GM23338 (cell line): ENCODE measurements around the gene STX10. TPM values are rescaled to one million over a fixed set of nuclear protein-coding genes. Genes with fewer than 3 reads are reported as not detected.

Source experiments
- ATAC-seq: fragments of 200-7000 bp; cut with Tn5 transposase; 3 replicates; pipeline ENCODE4 v1.9.1; 2020
- DNase-seq: peaks from one replicate; pipeline ENCODE4 v3.0.0-alpha.2; 2015; ENCODE audit warnings: low spot score
- H2AFZ ChIP-seq: fragments of 200-600 bp; sonication (generic); 2 replicates; pipeline ENCODE4 v1.8.0; 2016; ENCODE audit warnings: antibody characterized with exemption, mild to moderate bottlenecking, moderate library complexity
- H3F3A ChIP-seq: fragments of 200-600 bp; sonication (generic); replicated peaks from 2 replicates; pipeline ENCODE4 v1.8.0; 2017; ENCODE audit warnings: antibody characterized with exemption, mixed run types, low read depth
- H3K27ac ChIP-seq: fragments of 200-600 bp; sonication (generic); 2 replicates; pipeline ENCODE4 v1.6.1; 2016; ENCODE audit warnings: low read depth
- H3K27me3 ChIP-seq: fragments of 200-600 bp; sonication (generic); 2 replicates; pipeline ENCODE4 v1.8.0; 2016; ENCODE audit warnings: mild to moderate bottlenecking, mixed run types, moderate library complexity; ENCODE audit not compliant: insufficient read depth
- H3K36me3 ChIP-seq: fragments of 200-600 bp; sonication (generic); 2 replicates; pipeline ENCODE4 v1.8.0; 2016; ENCODE audit warnings: mild to moderate bottlenecking; ENCODE audit not compliant: insufficient read depth
- H3K4me1 ChIP-seq: fragments of 200-600 bp; sonication (generic); 2 replicates; pipeline ENCODE4 v1.8.0; 2016; ENCODE audit warnings: mild to moderate bottlenecking, moderate library complexity; ENCODE audit not compliant: insufficient read depth
- H3K4me2 ChIP-seq: fragments of 200-600 bp; sonication (generic); 2 replicates; pipeline ENCODE4 v1.7.1; 2017; ENCODE audit warnings: mixed run types
- H3K4me3 ChIP-seq: fragments of 200-600 bp; sonication (generic); 2 replicates; pipeline ENCODE4 v1.6.1; 2016; ENCODE audit warnings: mixed run types
- H3K79me2 ChIP-seq: fragments of 200-600 bp; sonication (generic); replicated peaks from 2 replicates; pipeline ENCODE4 v1.8.0; 2017; ENCODE audit warnings: mild to moderate bottlenecking; ENCODE audit not compliant: insufficient read depth
- H3K9me2 ChIP-seq: fragments of 200-600 bp; sonication (generic); 2 replicates; pipeline ENCODE4 v1.8.0; 2017; ENCODE audit not compliant: insufficient read depth
- H4K20me1 ChIP-seq: fragments of 200-600 bp; sonication (generic); replicated peaks from 2 replicates; pipeline ENCODE4 v1.8.0; 2017; ENCODE audit warnings: mild to moderate bottlenecking; ENCODE audit not compliant: insufficient read depth
- H3K27ac Mint-ChIP-seq: 2 replicates; pipeline ENCODE4 v1.8.0; 2020; ENCODE audit warnings: inconsistent platforms, mild to moderate bottlenecking, moderate library complexity, mixed read lengths
- H3K27me3 Mint-ChIP-seq: 3 replicates; pipeline ENCODE4 v1.8.0; 2022; ENCODE audit warnings: low read depth, mild to moderate bottlenecking, moderate library complexity, mixed read lengths, inconsistent platforms; ENCODE audit not compliant: insufficient read depth, poor library complexity
- H3K36me3 Mint-ChIP-seq: 3 replicates; pipeline ENCODE4 v1.8.0; 2021; ENCODE audit warnings: low read depth, mild to moderate bottlenecking, inconsistent platforms, moderate library complexity, mixed read lengths
- H3K4me1 Mint-ChIP-seq: 3 replicates; pipeline ENCODE4 v1.8.0; 2020; ENCODE audit warnings: mild to moderate bottlenecking, inconsistent platforms, mixed read lengths
- H3K4me3 Mint-ChIP-seq: 3 replicates; pipeline ENCODE4 v1.8.0; 2021; ENCODE audit warnings: moderate library complexity, mild to moderate bottlenecking, inconsistent platforms, mixed read lengths
- H3K9me3 Mint-ChIP-seq: 3 replicates; pipeline ENCODE4 v1.8.0; 2020; ENCODE audit warnings: moderate library complexity, mild to moderate bottlenecking, inconsistent platforms, mixed read lengths
- ETS1 ChIP-seq: IDR thresholded peaks from 2 replicates; pipeline ENCODE4 v1.6.1; 2016; ENCODE audit warnings: antibody characterized with exemption
- EZH2 ChIP-seq: fragments of 200-600 bp; sonication (generic); IDR thresholded peaks from one replicate; pipeline ENCODE4 v1.8.0; 2017; ENCODE audit warnings: antibody characterized with exemption, mild to moderate bottlenecking, low read depth; ENCODE audit not compliant: unreplicated experiment
- EZH2phosphoT487 ChIP-seq: fragments of 200-600 bp; sonication (generic); IDR thresholded peaks from one replicate; pipeline ENCODE4 v1.8.1; 2018; ENCODE audit warnings: antibody characterized with exemption; ENCODE audit not compliant: unreplicated experiment
- JUNB ChIP-seq: IDR thresholded peaks from one replicate; pipeline ENCODE4 v1.6.1; 2016; ENCODE audit warnings: antibody characterized with exemption; ENCODE audit not compliant: unreplicated experiment
- NANOG ChIP-seq: IDR thresholded peaks from 2 replicates; pipeline ENCODE4 v1.6.1; 2016; ENCODE audit warnings: antibody characterized with exemption, borderline replicate concordance
- POLR2AphosphoS5 ChIP-seq: IDR thresholded peaks from 2 replicates; pipeline ENCODE4 v1.6.1; 2016; ENCODE audit warnings: antibody characterized with exemption, low read depth
- REST ChIP-seq: IDR thresholded peaks from one replicate; pipeline ENCODE4 v1.6.1; 2018; ENCODE audit warnings: antibody characterized with exemption; ENCODE audit not compliant: unreplicated experiment
- STAT1 ChIP-seq: IDR thresholded peaks from one replicate; pipeline ENCODE4 v1.6.1; 2016; ENCODE audit warnings: antibody characterized with exemption; ENCODE audit not compliant: unreplicated experiment
- ZNF114 ChIP-seq: fragments of 250-450 bp; sonication (Bioruptor Pico); IDR thresholded peaks from 2 replicates; pipeline ENCODE4 v1.5.0; 2020; ENCODE audit warnings: mild to moderate bottlenecking, moderate library complexity
- ZNF331 ChIP-seq: fragments of 250-450 bp; sonication (Bioruptor Pico); IDR thresholded peaks from 2 replicates; pipeline ENCODE4 v1.5.0; 2020; ENCODE audit warnings: low read depth, mild to moderate bottlenecking, moderate library complexity
- ZNF462 ChIP-seq: fragments of 250-450 bp; sonication (Bioruptor Pico); IDR thresholded peaks from 2 replicates; pipeline ENCODE4 v1.5.0; 2020; ENCODE audit warnings: mild to moderate bottlenecking, moderate library complexity
- polyA plus RNA-seq: library from polyadenylated mRNA; unstranded; fragments of >200 nt; fragmentation: Nextera tagmentation; extraction: Ambion mirVana; gene quantifications from 2 replicates; pipeline ENCODE4 v1.2.1, GENCODE V29; 2016
- total RNA-seq: library from RNA; depleted of rRNA; stranded (reverse); fragments of >200 nt; shearing (Covaris generic); gene quantifications from 2 replicates; pipeline ENCODE4 v1.2.3, GENCODE V29; 2014

Gene STX10
- total and polyA plus RNA-seq, 2 experiments from 2014 or later = 42.8 to 55.9 TPM

GRCh38 chr19:13132471-13133180, 17.5 kb downstream of the STX10 start (continued):
- TF ChIP-seq ETS1 = no peak

GRCh38 chr19:13130886-13131490, 19.2 kb downstream of the STX10 start:
- Histone ChIP-seq H3K4me2 (no peak overlapping the region), H3K79me2 (peaks cover 89% of the 10 kb centered on the region), H3K9me2 (no peaks in the 10 kb centered on the region), H4K20me1 (peaks cover 81% of the 10 kb centered on the region), H3F3A (no peaks in the 10 kb centered on the region), H2AFZ (no peak overlapping the region), H3K27me3 (no peaks in the 10 kb centered on the region), H3K27ac (no peak overlapping the region), H3K4me1 (no peaks in the 10 kb centered on the region), H3K36me3 (no peaks in the 10 kb centered on the region), H3K4me3 (no peak overlapping the region)
- Mint-ChIP-seq H3K27ac (no peak overlapping the region), H3K36me3 (peaks cover 37% of the 10 kb centered on the region), H3K4me3 (no peak overlapping the region), H3K4me1 (peaks cover 5% of the 10 kb centered on the region; the same call in 2 of the 3 replicates), H3K27me3 (peaks cover 10% of the 10 kb centered on the region), H3K9me3 (no peaks in the 10 kb centered on the region)
- no peak for ATAC-seq
- no peak for DNase-seq
- no peak for TF ChIP-seq EZH2
- no peak for TF ChIP-seq POLR2AphosphoS5
- TF ChIP-seq ZNF462 (CRISPR knock-in tag) = no peak
- no peak for TF ChIP-seq ZNF331
- TF ChIP-seq STAT1 = no peak
- TF ChIP-seq ETS1 = no peak
- no peak for TF ChIP-seq ZNF114 (CRISPR knock-in tag)
- no peak for TF ChIP-seq EZH2phosphoT487
- no peak for TF ChIP-seq JUNB
- no peak for TF ChIP-seq REST
- TF ChIP-seq NANOG = no peak
